ENCODE data around the gene OR51S1. TPM values are rescaled to one million over a fixed set of nuclear protein-coding genes. Genes with fewer than 3 reads are reported as not detected.

The OR51S1 gene
- total and polyA plus RNA-seq, 2 of the 13 experiments (the other 11 are each of a cell fraction or from before 2014, with no cell fraction given): not detected

Other genes with a start within 250 kb of the OR51S1 start
- not detected in 2 replicates for gene TRIM68, start 241.0 kb downstream of the OR51S1 start, total RNA-seq (2016; rRNA removed; fragmentation: Illumina TruSeq; extraction: Trizol)
- not detected in 2 replicates for gene TRIM68, start 241.0 kb downstream of the OR51S1 start, polyA plus RNA-seq (2011; rRNA removed)
- gene OR51D1, start 211.7 kb downstream of the OR51S1 start, total RNA-seq (2016; rRNA removed; fragmentation: Illumina TruSeq; extraction: Trizol): not detected in 2 replicates
- not detected in 2 replicates for gene OR51D1, start 211.7 kb downstream of the OR51S1 start, polyA plus RNA-seq (2011; rRNA removed)
- not detected in 2 replicates for gene OR51E1, start 205.2 kb downstream of the OR51S1 start, total RNA-seq (2016; rRNA removed; fragmentation: Illumina TruSeq; extraction: Trizol)
- gene OR51E1, start 205.2 kb downstream of the OR51S1 start, polyA plus RNA-seq (2011; rRNA removed): not detected in 2 replicates
- gene OR51E2, start 151.4 kb downstream of the OR51S1 start, total RNA-seq (2016; rRNA removed; fragmentation: Illumina TruSeq; extraction: Trizol): not detected in 2 replicates
- not detected in 2 replicates for gene OR51E2, start 151.4 kb downstream of the OR51S1 start, polyA plus RNA-seq (2011; rRNA removed)
- gene MMP26, start 144.4 kb downstream of the OR51S1 start, total RNA-seq (2016; rRNA removed; fragmentation: Illumina TruSeq; extraction: Trizol): not detected in 2 replicates
- gene MMP26, start 144.4 kb downstream of the OR51S1 start, polyA plus RNA-seq (2011; rRNA removed): not detected in 2 replicates
- not detected in 2 replicates for gene OR51F1, start 79.3 kb downstream of the OR51S1 start, total RNA-seq (2016; rRNA removed; fragmentation: Illumina TruSeq; extraction: Trizol)
- gene OR51F1, start 79.3 kb downstream of the OR51S1 start, polyA plus RNA-seq (2011; rRNA removed): not detected in 2 replicates
- gene OR52R1, start 44.8 kb downstream of the OR51S1 start, total RNA-seq (2016; rRNA removed; fragmentation: Illumina TruSeq; extraction: Trizol): not detected in 2 replicates
- not detected in 2 replicates for gene OR52R1, start 44.8 kb downstream of the OR51S1 start, polyA plus RNA-seq (2011; rRNA removed)
- gene OR51F2, start 27.9 kb downstream of the OR51S1 start, total RNA-seq (2016; rRNA removed; fragmentation: Illumina TruSeq; extraction: Trizol): not detected in 2 replicates
- not detected in 2 replicates for gene OR51F2, start 27.9 kb downstream of the OR51S1 start, polyA plus RNA-seq (2011; rRNA removed)
- gene OR51T1, start 32.7 kb upstream of the OR51S1 start, total RNA-seq (2016; rRNA removed; fragmentation: Illumina TruSeq; extraction: Trizol): not detected in 2 replicates
- gene OR51T1, start 32.7 kb upstream of the OR51S1 start, polyA plus RNA-seq (2011; rRNA removed): not detected in 2 replicates
- gene OR51A7, start 54.6 kb upstream of the OR51S1 start, total RNA-seq (2016; rRNA removed; fragmentation: Illumina TruSeq; extraction: Trizol): not detected in 2 replicates
- gene OR51A7, start 54.6 kb upstream of the OR51S1 start, polyA plus RNA-seq (2011; rRNA removed): not detected in 2 replicates
- gene OR51G2, start 70.1 kb upstream of the OR51S1 start, total RNA-seq (2016; rRNA removed; fragmentation: Illumina TruSeq; extraction: Trizol): not detected in 2 replicates
- not detected in 2 replicates for gene OR51G2, start 70.1 kb upstream of the OR51S1 start, polyA plus RNA-seq (2011; rRNA removed)
- gene OR51G1, start 75.1 kb upstream of the OR51S1 start, total RNA-seq (2016; rRNA removed; fragmentation: Illumina TruSeq; extraction: Trizol): not detected in 2 replicates
- gene OR51G1, start 75.1 kb upstream of the OR51S1 start, polyA plus RNA-seq (2011; rRNA removed): not detected in 2 replicates
- not detected in 2 replicates for gene OR51A4, start 98.4 kb upstream of the OR51S1 start, total RNA-seq (2016; rRNA removed; fragmentation: Illumina TruSeq; extraction: Trizol)
- gene OR51A4, start 98.4 kb upstream of the OR51S1 start, polyA plus RNA-seq (2011; rRNA removed): not detected in 2 replicates
- gene OR51A2, start 106.5 kb upstream of the OR51S1 start, total RNA-seq (2016; rRNA removed; fragmentation: Illumina TruSeq; extraction: Trizol): not detected in 2 replicates
- not detected in 2 replicates for gene OR51A2, start 106.5 kb upstream of the OR51S1 start, polyA plus RNA-seq (2011; rRNA removed)
- not detected in 2 replicates for gene OR51L1, start 145.6 kb upstream of the OR51S1 start, total RNA-seq (2016; rRNA removed; fragmentation: Illumina TruSeq; extraction: Trizol)
- gene OR51L1, start 145.6 kb upstream of the OR51S1 start, polyA plus RNA-seq (2011; rRNA removed): not detected in 2 replicates
- gene OR52J3, start 197.3 kb upstream of the OR51S1 start, total RNA-seq (2016; rRNA removed; fragmentation: Illumina TruSeq; extraction: Trizol): not detected in 2 replicates
- gene OR52J3, start 197.3 kb upstream of the OR51S1 start, polyA plus RNA-seq (2011; rRNA removed): not detected in 2 replicates
- not detected in 2 replicates for gene OR52E2, start 210.4 kb upstream of the OR51S1 start, total RNA-seq (2016; rRNA removed; fragmentation: Illumina TruSeq; extraction: Trizol)
- gene OR52E2, start 210.4 kb upstream of the OR51S1 start, polyA plus RNA-seq (2011; rRNA removed): not detected in 2 replicates
- gene OR52E1, start 220.4 kb upstream of the OR51S1 start, total RNA-seq (2016; rRNA removed; fragmentation: Illumina TruSeq; extraction: Trizol): not detected in 2 replicates
- gene OR52E1, start 220.4 kb upstream of the OR51S1 start, polyA plus RNA-seq (2011; rRNA removed): not detected in 2 replicates